H9 (cell line): ENCODE measurements around the gene NIPSNAP2. TPM values are rescaled to one million over a fixed set of nuclear protein-coding genes. Genes with fewer than 3 reads are reported as not detected.

ENCODE experiments used
- DNase-seq: peaks from one replicate; pipeline ENCODE4 v3.0.0-alpha.2; 2017
- H2AFZ ChIP-seq: one replicate; pipeline ENCODE4 v1.6.1; 2013; ENCODE audit warnings: mild to moderate bottlenecking, low read length, control low read depth, moderate library complexity
- H2AK5ac ChIP-seq: 2 replicates; pipeline ENCODE4 v1.6.1; 2013; ENCODE audit warnings: low read length, control low read depth, mixed read lengths; ENCODE audit not compliant: insufficient read length
- H2BK120ac ChIP-seq: one replicate; pipeline ENCODE4 v1.6.1; 2013; ENCODE audit warnings: low read depth, mild to moderate bottlenecking, low read length, control low read depth, inconsistent platforms; ENCODE audit not compliant: poor library complexity, severe bottlenecking
- H2BK12ac ChIP-seq: 2 replicates; pipeline ENCODE4 v1.6.1; 2013; ENCODE audit warnings: low read length, control low read depth, mixed read lengths, low read depth; ENCODE audit not compliant: insufficient read length
- H2BK15ac ChIP-seq: 2 replicates; pipeline ENCODE4 v1.6.1; 2013; ENCODE audit warnings: low read depth, low read length, control low read depth
- H2BK20ac ChIP-seq: one replicate; pipeline ENCODE4 v1.6.1; 2013; ENCODE audit warnings: low read depth, mild to moderate bottlenecking, low read length, control low read depth, inconsistent platforms; ENCODE audit not compliant: poor library complexity, severe bottlenecking
- H2BK5ac ChIP-seq: 2 replicates; pipeline ENCODE4 v1.6.1; 2013; ENCODE audit warnings: low read length, control low read depth, mixed read lengths; ENCODE audit not compliant: insufficient read length
- H3K14ac ChIP-seq: 2 replicates; pipeline ENCODE4 v1.6.1; 2013; ENCODE audit warnings: low read length, control low read depth; ENCODE audit not compliant: insufficient read depth
- H3K18ac ChIP-seq: 2 replicates; pipeline ENCODE4 v1.6.1; 2013; ENCODE audit warnings: low read depth, mild to moderate bottlenecking, mixed read lengths, low read length, control low read depth; ENCODE audit not compliant: insufficient read length
- H3K23ac ChIP-seq: 2 replicates; pipeline ENCODE4 v1.6.1; 2013; ENCODE audit warnings: low read length, control low read depth, mixed read lengths, low read depth; ENCODE audit not compliant: insufficient read length
- H3K23me2 ChIP-seq: 2 replicates; pipeline ENCODE4 v1.6.1; 2013; ENCODE audit warnings: low read depth, mild to moderate bottlenecking, mixed read lengths, low read length, control low read depth; ENCODE audit not compliant: insufficient read length, poor library complexity, severe bottlenecking
- H3K27ac ChIP-seq: 2 replicates; pipeline ENCODE4 v1.5.1; 2013; ENCODE audit warnings: low read length, control low read depth, mixed read lengths, low read depth; ENCODE audit not compliant: insufficient read length
- H3K27me3 ChIP-seq: 2 replicates; pipeline ENCODE4 v1.6.1; 2013; ENCODE audit warnings: low read length, control low read depth, inconsistent platforms; ENCODE audit not compliant: insufficient read depth
- H3K4ac ChIP-seq: 2 replicates; pipeline ENCODE4 v1.6.1; 2013; ENCODE audit warnings: low read depth, mild to moderate bottlenecking, control low read depth, inconsistent platforms, low read length, moderate library complexity
- H3K4me1 ChIP-seq: 2 replicates; pipeline ENCODE4 v1.6.1; 2013; ENCODE audit warnings: low read length, control low read depth, inconsistent platforms; ENCODE audit not compliant: insufficient read depth
- H3K4me2 ChIP-seq: 2 replicates; pipeline ENCODE4 v1.6.1; 2013; ENCODE audit warnings: low read length, control low read depth, mixed read lengths; ENCODE audit not compliant: insufficient read length, insufficient read depth
- H3K56ac ChIP-seq: 2 replicates; pipeline ENCODE4 v1.6.1; 2013; ENCODE audit warnings: low read depth, mild to moderate bottlenecking, mixed read lengths, low read length, control low read depth; ENCODE audit not compliant: insufficient read length
- H3K79me1 ChIP-seq: 2 replicates; pipeline ENCODE4 v1.6.1; 2013; ENCODE audit warnings: low read depth, mild to moderate bottlenecking, moderate library complexity, low read length, control low read depth, inconsistent platforms; ENCODE audit not compliant: insufficient read depth, poor library complexity, severe bottlenecking
- H3K79me2 ChIP-seq: 2 replicates; pipeline ENCODE4 v1.6.1; 2013; ENCODE audit warnings: low read length, control low read depth, inconsistent platforms; ENCODE audit not compliant: insufficient read depth
- H3K9ac ChIP-seq: 2 replicates; pipeline ENCODE4 v1.6.1; 2013; ENCODE audit warnings: low read length, control low read depth, mixed read lengths; ENCODE audit not compliant: insufficient read length; ENCODE audit errors: extremely low read depth
- H3K9me3 ChIP-seq: one replicate; pipeline ENCODE4 v1.6.1; 2013; ENCODE audit warnings: low read depth, low read length, inconsistent platforms; ENCODE audit not compliant: control insufficient read depth
- H3T11ph ChIP-seq: one replicate; pipeline ENCODE4 v1.6.1; 2013; ENCODE audit warnings: mild to moderate bottlenecking, low read length, control low read depth, inconsistent platforms
- H4K20me1 ChIP-seq: one replicate; pipeline ENCODE4 v1.6.1; 2013; ENCODE audit not compliant: control insufficient read depth, insufficient read length, insufficient read depth
- H4K5ac ChIP-seq: 2 replicates; pipeline ENCODE4 v1.6.1; 2013; ENCODE audit warnings: low read depth, mild to moderate bottlenecking, mixed read lengths, low read length, control low read depth; ENCODE audit not compliant: insufficient read length
- H4K8ac ChIP-seq: replicated peaks from 2 replicates; pipeline ENCODE4 v1.6.1; 2013; ENCODE audit warnings: low read length, control low read depth, mixed read lengths, low read depth; ENCODE audit not compliant: insufficient read length
- H4K91ac ChIP-seq: 2 replicates; pipeline ENCODE4 v1.6.1; 2013; ENCODE audit warnings: low read depth, mild to moderate bottlenecking, moderate library complexity, mixed read lengths, low read length, control low read depth; ENCODE audit not compliant: insufficient read length
- H3K27ac Mint-ChIP-seq, 3 experiments: 2 replicates in 2 of 3; 3 replicates in 1 of 3; pipeline ENCODE4 v1.8.0; 2020 to 2021; ENCODE audit warnings: mixed read lengths in 3 of 3, mild to moderate bottlenecking in 1 of 3, moderate library complexity in 1 of 3
- H3K27me3 Mint-ChIP-seq: 2 replicates; pipeline ENCODE4 v1.8.0; 2021; ENCODE audit warnings: low read depth, mild to moderate bottlenecking, moderate library complexity, mixed read lengths
- H3K36me3 Mint-ChIP-seq, 3 experiments: 2 replicates in 2 of 3; 3 replicates in 1 of 3; pipeline ENCODE4 v1.8.0; 2020 to 2021; ENCODE audit warnings: low read depth in 3 of 3, mixed read lengths in 3 of 3; ENCODE audit not compliant: insufficient read depth in 1 of 3
- H3K4me1 Mint-ChIP-seq, 2 experiments: 2 replicates each; pipeline ENCODE4 v1.8.0; 2020; ENCODE audit warnings: mixed read lengths in 2 of 2
- H3K4me3 Mint-ChIP-seq, 2 experiments: 2 replicates in 1 of 2; 3 replicates in 1 of 2; pipeline ENCODE4 v1.8.0; 2020 to 2021; ENCODE audit warnings: mild to moderate bottlenecking in 2 of 2, mixed read lengths in 2 of 2, moderate library complexity in 1 of 2
- H3K9me3 Mint-ChIP-seq, 2 experiments: 2 replicates in 1 of 2; 3 replicates in 1 of 2; pipeline ENCODE4 v1.8.0; 2020; ENCODE audit warnings: mild to moderate bottlenecking in 2 of 2, mixed read lengths in 2 of 2, moderate library complexity in 1 of 2
- WGBS: extraction: QIAGEN DNeasy Blood & Tissue Kit; methylation state at CpG from one replicate; pipeline ENCODE4 v1.1.7; 2013; ENCODE audit warnings: missing lambda C conversion rate, low lambda C conversion rate, mixed read lengths; ENCODE audit not compliant: insufficient read length; ENCODE audit errors: extremely low coverage; 5-methylcytosine and 5-hydroxymethylcytosine counted together
- total RNA-seq: library from RNA; stranded (reverse); gene quantifications from 2 replicates; pipeline ENCODE4 v1.2.1, GENCODE V29; 2021
- TF ChIP-seq, protein P1 (sequence below): fragments of 200-600 bp; sonication (generic); conservative IDR thresholded peaks from 3 replicates; pipeline ENCODE4 v1.8.0; 2021; ENCODE audit warnings: antibody characterized with exemption, mild to moderate bottlenecking

NIPSNAP2 gene
- total RNA-seq, 1 experiment from 2014 or later: 40.7 TPM

DNA sequence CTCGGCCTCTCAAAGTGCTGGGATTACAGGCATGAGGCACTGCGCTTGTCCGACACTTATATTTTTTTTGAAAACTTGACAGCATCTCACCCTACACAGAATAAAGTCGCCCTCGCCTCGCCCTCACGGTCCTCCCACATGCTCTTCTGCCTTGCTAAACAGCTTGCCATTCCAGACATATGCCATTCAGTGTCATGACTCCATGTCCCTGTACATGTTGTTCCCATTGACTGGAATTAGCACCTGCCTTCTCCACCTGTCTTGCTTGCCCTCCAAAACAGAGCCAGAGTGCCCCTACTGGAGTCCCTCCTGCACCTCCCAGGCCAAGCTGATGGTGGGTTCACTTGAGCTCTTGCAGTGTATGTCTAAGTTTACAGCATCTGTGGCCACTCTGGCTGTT is 6.2 kb downstream of the NIPSNAP2 start:
- Histone ChIP-seq H2BK15ac (no peak overlapping the region), H4K20me1 (no peaks in the 10 kb centered on the region), H2AFZ (no peak overlapping the region), H2BK5ac (no peak overlapping the region), H2BK12ac (no peak overlapping the region), H3K9ac (no peak overlapping the region), H2BK20ac (no peak overlapping the region), H4K91ac (no peak overlapping the region), H4K5ac (no peak overlapping the region), H3K4me1 (no peaks in the 10 kb centered on the region), H3K27ac (no peak overlapping the region), H3K14ac (no peak overlapping the region), H3K4ac (no peak overlapping the region), H3K9me3 (no peaks in the 10 kb centered on the region), H3K79me2 (no peaks in the 10 kb centered on the region; the same call in 1 of the 2 replicates), H3T11ph (no peak overlapping the region), H2AK5ac (no peak overlapping the region), H3K56ac (no peak overlapping the region), H3K18ac (no peak overlapping the region), H2BK120ac (no peak overlapping the region), H4K8ac (no peak overlapping the region), H3K23me2 (no peaks in the 10 kb centered on the region), H3K23ac (no peak overlapping the region), H3K79me1 (peaks cover 2% of the 10 kb centered on the region), H3K27me3 (no peaks in the 10 kb centered on the region), H3K4me2 (no peak overlapping the region)
- Mint-ChIP-seq H3K9me3 (no peaks in the 10 kb centered on the region), H3K27me3 (no peaks in the 10 kb centered on the region), H3K4me3 (no peak overlapping the region), H3K27ac (no peak overlapping the region), H3K36me3 (peaks cover 4 to 26% (median 18%) of the 10 kb centered on the region in 3 experiments; a peak in 6 of 7 replicates), H3K4me1 (peaks cover 15 to 16% of the 10 kb centered on the region in 2 experiments)
- no peak for DNase-seq
- no CpG with 5 or more reads among the region's 7 CpGs for WGBS
- TF ChIP-seq, protein P1, sequence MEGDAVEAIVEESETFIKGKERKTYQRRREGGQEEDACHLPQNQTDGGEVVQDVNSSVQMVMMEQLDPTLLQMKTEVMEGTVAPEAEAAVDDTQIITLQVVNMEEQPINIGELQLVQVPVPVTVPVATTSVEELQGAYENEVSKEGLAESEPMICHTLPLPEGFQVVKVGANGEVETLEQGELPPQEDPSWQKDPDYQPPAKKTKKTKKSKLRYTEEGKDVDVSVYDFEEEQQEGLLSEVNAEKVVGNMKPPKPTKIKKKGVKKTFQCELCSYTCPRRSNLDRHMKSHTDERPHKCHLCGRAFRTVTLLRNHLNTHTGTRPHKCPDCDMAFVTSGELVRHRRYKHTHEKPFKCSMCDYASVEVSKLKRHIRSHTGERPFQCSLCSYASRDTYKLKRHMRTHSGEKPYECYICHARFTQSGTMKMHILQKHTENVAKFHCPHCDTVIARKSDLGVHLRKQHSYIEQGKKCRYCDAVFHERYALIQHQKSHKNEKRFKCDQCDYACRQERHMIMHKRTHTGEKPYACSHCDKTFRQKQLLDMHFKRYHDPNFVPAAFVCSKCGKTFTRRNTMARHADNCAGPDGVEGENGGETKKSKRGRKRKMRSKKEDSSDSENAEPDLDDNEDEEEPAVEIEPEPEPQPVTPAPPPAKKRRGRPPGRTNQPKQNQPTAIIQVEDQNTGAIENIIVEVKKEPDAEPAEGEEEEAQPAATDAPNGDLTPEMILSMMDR: no peak
